ENCODE data around the gene COMMD3. TPM values are rescaled to one million over a fixed set of nuclear protein-coding genes. Genes with fewer than 3 reads are reported as not detected.

The COMMD3 gene
- total RNA-seq, 2 donors from 2014 or later = 38.4 to 50.0 TPM

DNA sequence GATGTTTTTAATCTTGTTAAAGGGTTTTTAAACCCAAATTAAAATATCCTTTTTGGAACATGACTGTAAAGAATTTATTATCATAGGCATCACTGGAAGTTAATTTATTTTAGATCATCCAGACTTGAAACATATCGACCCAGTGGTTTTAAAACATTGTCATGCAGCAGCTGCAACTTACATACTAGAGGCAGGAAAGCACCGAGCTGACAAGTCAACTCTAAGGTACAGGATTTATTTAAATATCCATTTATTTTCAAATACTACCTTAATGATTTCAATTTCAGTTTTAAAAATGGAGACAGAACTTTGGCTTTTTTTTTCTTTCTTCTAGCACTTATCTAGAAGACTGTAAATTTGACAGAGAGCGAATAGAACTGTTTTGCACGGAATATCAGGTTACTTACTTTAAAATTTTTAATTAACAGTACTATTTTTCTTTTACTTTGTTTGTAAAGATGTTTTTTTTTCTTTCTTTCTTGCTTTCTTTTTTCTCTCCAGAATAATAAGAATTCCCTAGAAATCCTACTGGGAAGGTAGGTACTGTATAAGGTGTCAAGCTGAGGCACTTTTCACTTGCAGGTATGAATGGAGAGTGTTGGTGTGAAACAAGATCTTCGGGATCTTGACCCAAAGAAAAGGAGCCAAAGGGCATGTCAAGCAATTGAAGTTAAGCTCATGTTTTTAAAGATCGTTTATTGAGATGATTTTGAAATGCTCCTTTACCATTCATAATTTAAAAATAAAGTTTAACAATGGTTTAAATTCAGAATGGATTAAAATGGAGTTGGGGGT is 1.8 kb downstream of the COMMD3 start:
- intact Hi-C loops (cut with DNase I, micrococcal nuclease) = loop anchor here in 1 of 2 donors (5.0 to 10.0 kb wide), 2 partner anchors 91 to 313 kb away; partner anchors contain the start of gene DNAJC1
- no peak for ATAC-seq
- DNase-seq = no peak

GRCh38 chr10:22318772-22319171 is 2.6 kb downstream of the COMMD3 start:
- no peak for DNase-seq
- intact Hi-C loops (cut with DNase I, micrococcal nuclease) = loop anchor here in 1 of 2 donors (5.0 to 10.0 kb wide), 2 partner anchors 91 to 314 kb away; partner anchors contain the start of gene DNAJC1
- ATAC-seq = no peak

GRCh38 chr10:22319547-22319979 is 3.4 kb downstream of the COMMD3 start:
- intact Hi-C loops (cut with DNase I, micrococcal nuclease) = loop anchor here in 1 of 2 donors (5.0 to 10.0 kb wide), 2 partner anchors 92 to 315 kb away; partner anchors contain the start of gene DNAJC1
- ATAC-seq = no peak
- DNase-seq = no peak

DNA sequence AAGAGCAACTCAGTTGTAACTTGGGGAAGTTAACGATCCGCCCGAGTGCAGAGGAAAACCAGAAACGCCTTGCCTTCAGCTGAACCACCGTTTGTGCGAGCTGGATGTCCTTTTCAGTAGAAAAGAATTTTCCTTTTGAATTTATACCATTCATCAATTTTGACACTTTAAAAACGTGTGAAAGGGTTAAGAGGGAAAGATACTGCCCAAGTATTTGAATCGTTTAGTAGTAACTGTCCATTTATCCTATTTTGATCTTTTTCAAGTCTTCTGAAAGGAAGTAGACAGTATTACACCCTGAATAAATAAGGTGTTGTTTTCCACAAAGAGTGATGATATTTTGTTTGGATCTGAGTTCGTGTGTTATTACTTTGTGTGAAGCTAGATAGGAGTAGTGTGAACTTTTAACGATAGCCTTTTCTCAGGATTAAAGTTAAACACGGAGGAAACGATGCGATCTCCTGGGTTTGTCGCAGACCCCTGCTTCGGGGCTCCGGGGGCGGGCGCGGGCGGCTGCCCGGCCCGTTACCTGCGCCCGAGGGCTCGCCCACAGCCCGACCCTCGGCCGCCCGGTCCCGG is 3.9 kb downstream of the COMMD3 start:
- no peak for ATAC-seq
- intact Hi-C loops (cut with DNase I, micrococcal nuclease) = loop anchor here in 1 of 2 donors (5.0 to 10.0 kb wide), 2 partner anchors 93 to 315 kb away; partner anchors contain the start of gene DNAJC1
- DNase-seq = peak in 1 of 2 donors; percentile 28

- intact Hi-C loops (cut with DNase I, micrococcal nuclease) = no loop called here
- peak; percentile 69 to 81 for DNase-seq
- peak; percentile 56 for ATAC-seq
Measured at GRCh38 chr10:22320591-22321155, 4.5 kb downstream of the COMMD3 start, which contains the start of gene BMI1. Gene BMI1 (plus strand): TSS chr10:22321099. CDS start chr10:22326450, 5,351 bp downstream.

GRCh38 chr10:22321156-22321923 is 5.2 kb downstream of the COMMD3 start:
- ATAC-seq (peak; percentile 41), DNase-seq (peak; percentile 61 to 73)
- intact Hi-C loops (cut with DNase I, micrococcal nuclease) = no loop called here

DNA sequence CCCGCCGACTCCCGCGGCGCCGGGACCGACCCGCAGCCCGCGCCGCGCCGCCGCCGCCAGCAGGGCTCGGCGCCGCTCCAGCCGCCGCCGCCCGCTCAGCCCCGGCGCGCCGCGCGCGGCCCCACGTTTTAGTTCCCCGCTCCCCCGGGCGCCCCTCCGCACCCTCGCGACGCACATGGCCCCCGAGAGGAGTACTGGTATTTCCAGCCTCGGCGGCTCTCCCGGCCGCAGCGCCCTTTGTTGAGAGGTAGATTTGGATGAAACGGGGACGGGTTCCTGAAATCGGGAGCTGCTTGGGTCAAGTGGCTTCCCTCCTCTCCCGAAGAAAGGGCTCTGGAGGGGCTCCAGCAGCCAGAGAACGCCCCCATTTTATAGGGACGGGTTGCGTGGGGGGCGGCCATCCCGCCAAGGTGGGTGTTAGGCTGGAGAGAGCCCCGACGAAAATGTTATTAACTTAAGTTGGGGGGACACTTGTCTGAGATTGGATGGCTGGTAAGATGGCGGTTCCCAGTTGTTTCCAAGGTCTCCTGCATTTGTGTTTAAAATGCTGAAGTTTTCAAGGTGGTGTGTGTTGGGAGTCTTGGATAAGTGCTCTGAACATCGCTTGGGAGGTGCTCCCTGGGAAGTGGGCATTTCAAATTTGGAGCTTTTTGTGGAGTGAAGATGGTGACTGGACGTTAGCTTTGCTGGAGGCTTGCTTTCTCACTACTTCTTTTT is 5.9 kb downstream of the COMMD3 start:
- intact Hi-C loops (cut with DNase I, micrococcal nuclease) = no loop called here
- ATAC-seq = no peak
- peak in 1 of 2 donors; percentile 34 for DNase-seq

- no peak for ATAC-seq
- intact Hi-C loops (cut with DNase I, micrococcal nuclease) = no loop called here
- no peak for DNase-seq
Measured at GRCh38 chr10:22322641-22323160, 6.5 kb downstream of the COMMD3 start.

- intact Hi-C loops (cut with DNase I, micrococcal nuclease) = no loop called here
- DNase-seq = no peak
- ATAC-seq = no peak
Measured at GRCh38 chr10:22323538-22324305, 7.5 kb downstream of the COMMD3 start.

DNA sequence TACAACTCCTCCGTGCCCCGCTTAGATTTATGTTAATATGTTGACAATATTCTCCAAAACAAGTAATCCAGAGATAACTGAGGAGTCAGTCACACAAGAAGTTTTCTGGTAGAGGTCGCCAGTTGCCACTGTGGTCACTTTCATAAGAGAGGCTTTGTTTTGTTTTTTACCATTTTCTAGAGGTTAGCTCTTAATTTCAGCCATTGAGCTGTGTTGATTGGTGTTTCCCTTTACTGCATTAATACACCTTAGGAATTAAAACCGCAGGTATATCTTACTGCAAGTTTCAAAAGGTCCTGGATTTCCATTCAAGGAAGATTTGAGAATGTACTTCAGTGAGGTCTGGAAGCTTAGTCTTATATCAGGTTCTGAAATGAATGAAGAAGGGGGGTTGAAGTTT is 8.2 kb downstream of the COMMD3 start:
- DNase-seq (no peak), ATAC-seq (no peak)
- intact Hi-C loops (cut with DNase I, micrococcal nuclease) = no loop called here

GRCh38 chr10:22324893-22325271 is 8.7 kb downstream of the COMMD3 start:
- DNase-seq (no peak), ATAC-seq (no peak)
- intact Hi-C loops (cut with DNase I, micrococcal nuclease) = no loop called here

DNA sequence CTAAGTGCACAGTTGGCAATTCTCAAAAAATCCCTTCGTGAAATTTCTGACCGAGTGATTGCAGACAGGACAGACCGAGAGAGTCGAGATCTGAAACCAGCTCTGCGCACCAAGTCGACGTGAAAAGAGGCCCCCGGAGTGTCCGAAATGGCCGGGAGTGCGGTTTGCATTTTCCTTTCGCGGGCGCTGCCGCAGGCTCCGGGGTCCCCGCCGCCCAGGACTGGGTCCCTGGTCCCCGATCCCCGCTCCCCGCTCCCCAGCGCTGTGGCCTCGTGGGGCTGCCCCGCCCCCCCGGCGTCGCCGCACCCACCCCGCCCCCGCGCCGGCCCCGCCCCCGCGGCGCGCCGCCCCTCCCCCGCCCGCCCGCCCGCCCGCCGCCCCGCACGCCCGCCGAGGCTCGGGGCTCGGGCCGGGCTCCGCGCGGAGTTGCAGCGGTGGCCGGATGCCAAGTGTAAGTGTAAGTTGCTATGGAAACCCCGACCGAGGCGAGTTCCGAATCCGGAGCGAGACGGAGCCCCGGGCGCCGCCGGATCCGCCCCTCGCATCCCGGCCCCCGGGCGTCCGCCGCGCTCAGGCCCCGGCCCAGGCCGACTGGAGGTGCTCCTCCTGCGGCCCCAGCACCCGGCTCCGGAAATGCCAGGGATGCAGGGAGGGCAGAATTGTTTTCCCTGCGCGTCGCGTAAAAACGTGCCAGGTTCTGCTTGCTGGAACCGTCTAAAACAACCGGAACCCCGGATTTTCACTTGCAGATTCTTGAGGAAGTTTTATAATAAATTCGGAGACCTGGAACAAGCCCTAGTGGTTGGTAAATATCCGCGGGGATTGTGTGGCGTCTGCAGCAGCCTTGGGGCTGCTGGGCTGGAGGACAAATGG is 9.3 kb downstream of the COMMD3 start:
- peak; percentile 69 to 79 for DNase-seq
- ATAC-seq = peak; percentile 60
- intact Hi-C loops (cut with DNase I, micrococcal nuclease) = no loop called here

DNA sequence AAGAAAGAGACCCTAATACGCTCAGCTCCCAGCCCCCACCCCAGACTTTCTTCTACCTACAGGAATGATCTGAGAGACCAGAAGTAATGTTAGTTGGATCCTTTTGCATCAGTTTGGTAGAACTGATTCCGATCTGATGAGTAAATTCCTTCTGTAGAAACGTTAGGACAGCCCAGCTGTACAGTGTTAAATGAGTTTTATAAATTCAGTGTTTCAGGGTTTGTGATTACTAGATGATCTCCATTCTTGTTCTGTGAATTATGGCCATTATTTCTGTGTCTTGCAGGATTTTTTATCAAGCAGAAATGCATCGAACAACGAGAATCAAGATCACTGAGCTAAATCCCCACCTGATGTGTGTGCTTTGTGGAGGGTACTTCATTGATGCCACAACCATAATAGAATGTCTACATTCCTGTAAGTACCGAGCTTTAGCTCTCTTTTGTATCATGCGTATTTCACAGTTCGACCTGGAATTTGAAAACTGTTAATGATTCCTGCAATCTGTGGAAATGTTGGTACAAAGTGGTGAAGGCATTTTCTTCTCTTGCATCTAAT is 10.0 kb downstream of the COMMD3 start:
- intact Hi-C loops (cut with DNase I, micrococcal nuclease) = no loop called here
- DNase-seq = no peak

DNA sequence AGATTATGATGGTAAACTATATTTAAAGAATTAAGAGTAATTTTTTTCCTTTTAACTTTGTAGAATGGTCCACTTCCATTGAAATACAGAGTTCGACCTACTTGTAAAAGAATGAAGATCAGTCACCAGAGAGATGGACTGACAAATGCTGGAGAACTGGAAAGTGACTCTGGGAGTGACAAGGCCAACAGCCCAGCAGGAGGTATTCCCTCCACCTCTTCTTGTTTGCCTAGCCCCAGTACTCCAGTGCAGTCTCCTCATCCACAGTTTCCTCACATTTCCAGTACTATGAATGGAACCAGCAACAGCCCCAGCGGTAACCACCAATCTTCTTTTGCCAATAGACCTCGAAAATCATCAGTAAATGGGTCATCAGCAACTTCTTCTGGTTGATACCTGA is 13.0 kb downstream of the COMMD3 start:
- intact Hi-C loops (cut with DNase I, micrococcal nuclease) = no loop called here
- ATAC-seq = no peak
- no peak for DNase-seq

More for the DNA sequence above, 10.0 kb downstream of the COMMD3 start:
- ATAC-seq = no peak

GRCh38 chr10:22332116-22332692 is 16.0 kb downstream of the COMMD3 start:
- intact Hi-C loops (cut with DNase I, micrococcal nuclease) = no loop called here
- no peak for ATAC-seq
- no peak for DNase-seq

All from left colon (tissue), 2 donors.